H9 (cell line): ENCODE measurements around the gene FMOD. TPM values are rescaled to one million over a fixed set of nuclear protein-coding genes. Genes with fewer than 3 reads are reported as not detected.

ENCODE experiments used
- DNase-seq: peaks from one replicate; pipeline ENCODE4 v3.0.0-alpha.2; 2017
- H2AFZ ChIP-seq: one replicate; pipeline ENCODE4 v1.6.1; 2013; ENCODE audit warnings: mild to moderate bottlenecking, low read length, control low read depth, moderate library complexity
- H2AK5ac ChIP-seq: 2 replicates; pipeline ENCODE4 v1.6.1; 2013; ENCODE audit warnings: low read length, control low read depth, mixed read lengths; ENCODE audit not compliant: insufficient read length
- H2BK120ac ChIP-seq: one replicate; pipeline ENCODE4 v1.6.1; 2013; ENCODE audit warnings: low read depth, mild to moderate bottlenecking, low read length, control low read depth, inconsistent platforms; ENCODE audit not compliant: poor library complexity, severe bottlenecking
- H2BK12ac ChIP-seq: 2 replicates; pipeline ENCODE4 v1.6.1; 2013; ENCODE audit warnings: low read length, control low read depth, mixed read lengths, low read depth; ENCODE audit not compliant: insufficient read length
- H2BK15ac ChIP-seq: 2 replicates; pipeline ENCODE4 v1.6.1; 2013; ENCODE audit warnings: low read depth, low read length, control low read depth
- H2BK20ac ChIP-seq: one replicate; pipeline ENCODE4 v1.6.1; 2013; ENCODE audit warnings: low read depth, mild to moderate bottlenecking, low read length, control low read depth, inconsistent platforms; ENCODE audit not compliant: poor library complexity, severe bottlenecking
- H2BK5ac ChIP-seq: 2 replicates; pipeline ENCODE4 v1.6.1; 2013; ENCODE audit warnings: low read length, control low read depth, mixed read lengths; ENCODE audit not compliant: insufficient read length
- H3K14ac ChIP-seq: 2 replicates; pipeline ENCODE4 v1.6.1; 2013; ENCODE audit warnings: low read length, control low read depth; ENCODE audit not compliant: insufficient read depth
- H3K18ac ChIP-seq: 2 replicates; pipeline ENCODE4 v1.6.1; 2013; ENCODE audit warnings: low read depth, mild to moderate bottlenecking, mixed read lengths, low read length, control low read depth; ENCODE audit not compliant: insufficient read length
- H3K23ac ChIP-seq: 2 replicates; pipeline ENCODE4 v1.6.1; 2013; ENCODE audit warnings: low read length, control low read depth, mixed read lengths, low read depth; ENCODE audit not compliant: insufficient read length
- H3K23me2 ChIP-seq: 2 replicates; pipeline ENCODE4 v1.6.1; 2013; ENCODE audit warnings: low read depth, mild to moderate bottlenecking, mixed read lengths, low read length, control low read depth; ENCODE audit not compliant: insufficient read length, poor library complexity, severe bottlenecking
- H3K27ac ChIP-seq: 2 replicates; pipeline ENCODE4 v1.5.1; 2013; ENCODE audit warnings: low read length, control low read depth, mixed read lengths, low read depth; ENCODE audit not compliant: insufficient read length
- H3K27me3 ChIP-seq: 2 replicates; pipeline ENCODE4 v1.6.1; 2013; ENCODE audit warnings: low read length, control low read depth, inconsistent platforms; ENCODE audit not compliant: insufficient read depth
- H3K4ac ChIP-seq: 2 replicates; pipeline ENCODE4 v1.6.1; 2013; ENCODE audit warnings: low read depth, mild to moderate bottlenecking, control low read depth, inconsistent platforms, low read length, moderate library complexity
- H3K4me1 ChIP-seq: 2 replicates; pipeline ENCODE4 v1.6.1; 2013; ENCODE audit warnings: low read length, control low read depth, inconsistent platforms; ENCODE audit not compliant: insufficient read depth
- H3K4me2 ChIP-seq: 2 replicates; pipeline ENCODE4 v1.6.1; 2013; ENCODE audit warnings: low read length, control low read depth, mixed read lengths; ENCODE audit not compliant: insufficient read length, insufficient read depth
- H3K56ac ChIP-seq: 2 replicates; pipeline ENCODE4 v1.6.1; 2013; ENCODE audit warnings: low read depth, mild to moderate bottlenecking, mixed read lengths, low read length, control low read depth; ENCODE audit not compliant: insufficient read length
- H3K79me1 ChIP-seq: 2 replicates; pipeline ENCODE4 v1.6.1; 2013; ENCODE audit warnings: low read depth, mild to moderate bottlenecking, moderate library complexity, low read length, control low read depth, inconsistent platforms; ENCODE audit not compliant: insufficient read depth, poor library complexity, severe bottlenecking
- H3K79me2 ChIP-seq: 2 replicates; pipeline ENCODE4 v1.6.1; 2013; ENCODE audit warnings: low read length, control low read depth, inconsistent platforms; ENCODE audit not compliant: insufficient read depth
- H3K9ac ChIP-seq: 2 replicates; pipeline ENCODE4 v1.6.1; 2013; ENCODE audit warnings: low read length, control low read depth, mixed read lengths; ENCODE audit not compliant: insufficient read length; ENCODE audit errors: extremely low read depth
- H3K9me3 ChIP-seq: one replicate; pipeline ENCODE4 v1.6.1; 2013; ENCODE audit warnings: low read depth, low read length, inconsistent platforms; ENCODE audit not compliant: control insufficient read depth
- H3T11ph ChIP-seq: one replicate; pipeline ENCODE4 v1.6.1; 2013; ENCODE audit warnings: mild to moderate bottlenecking, low read length, control low read depth, inconsistent platforms
- H4K20me1 ChIP-seq: one replicate; pipeline ENCODE4 v1.6.1; 2013; ENCODE audit not compliant: control insufficient read depth, insufficient read length, insufficient read depth
- H4K5ac ChIP-seq: 2 replicates; pipeline ENCODE4 v1.6.1; 2013; ENCODE audit warnings: low read depth, mild to moderate bottlenecking, mixed read lengths, low read length, control low read depth; ENCODE audit not compliant: insufficient read length
- H4K8ac ChIP-seq: replicated peaks from 2 replicates; pipeline ENCODE4 v1.6.1; 2013; ENCODE audit warnings: low read length, control low read depth, mixed read lengths, low read depth; ENCODE audit not compliant: insufficient read length
- H4K91ac ChIP-seq: 2 replicates; pipeline ENCODE4 v1.6.1; 2013; ENCODE audit warnings: low read depth, mild to moderate bottlenecking, moderate library complexity, mixed read lengths, low read length, control low read depth; ENCODE audit not compliant: insufficient read length
- H3K27ac Mint-ChIP-seq, 3 experiments: 2 replicates in 2 of 3; 3 replicates in 1 of 3; pipeline ENCODE4 v1.8.0; 2020 to 2021; ENCODE audit warnings: mixed read lengths in 3 of 3, mild to moderate bottlenecking in 1 of 3, moderate library complexity in 1 of 3
- H3K27me3 Mint-ChIP-seq: 2 replicates; pipeline ENCODE4 v1.8.0; 2021; ENCODE audit warnings: low read depth, mild to moderate bottlenecking, moderate library complexity, mixed read lengths
- H3K36me3 Mint-ChIP-seq, 3 experiments: 2 replicates in 2 of 3; 3 replicates in 1 of 3; pipeline ENCODE4 v1.8.0; 2020 to 2021; ENCODE audit warnings: low read depth in 3 of 3, mixed read lengths in 3 of 3; ENCODE audit not compliant: insufficient read depth in 1 of 3
- H3K4me1 Mint-ChIP-seq, 2 experiments: 2 replicates each; pipeline ENCODE4 v1.8.0; 2020; ENCODE audit warnings: mixed read lengths in 2 of 2
- H3K4me3 Mint-ChIP-seq, 2 experiments: 2 replicates in 1 of 2; 3 replicates in 1 of 2; pipeline ENCODE4 v1.8.0; 2020 to 2021; ENCODE audit warnings: mild to moderate bottlenecking in 2 of 2, mixed read lengths in 2 of 2, moderate library complexity in 1 of 2
- H3K9me3 Mint-ChIP-seq, 2 experiments: 2 replicates in 1 of 2; 3 replicates in 1 of 2; pipeline ENCODE4 v1.8.0; 2020; ENCODE audit warnings: mild to moderate bottlenecking in 2 of 2, mixed read lengths in 2 of 2, moderate library complexity in 1 of 2
- CTCF ChIP-seq: fragments of 200-600 bp; sonication (generic); conservative IDR thresholded peaks from 3 replicates; pipeline ENCODE4 v1.8.0; 2021; ENCODE audit warnings: antibody characterized with exemption, mild to moderate bottlenecking
- WGBS: extraction: QIAGEN DNeasy Blood & Tissue Kit; methylation state at CpG from one replicate; pipeline ENCODE4 v1.1.7; 2013; ENCODE audit warnings: missing lambda C conversion rate, low lambda C conversion rate, mixed read lengths; ENCODE audit not compliant: insufficient read length; ENCODE audit errors: extremely low coverage; 5-methylcytosine and 5-hydroxymethylcytosine counted together
- total RNA-seq: library from RNA; stranded (reverse); gene quantifications from 2 replicates; pipeline ENCODE4 v1.2.1, GENCODE V29; 2021

FMOD gene
- total RNA-seq, 1 experiment from 2014 or later, result not detected

GRCh38 chr1:203381151-203381751 is 30.3 kb upstream of the FMOD start:
- H3K79me1 ChIP-seq, result no peaks in the 10 kb centered on the region
- H3K4ac ChIP-seq, result no peak overlapping the region
- H4K8ac ChIP-seq, result no peak overlapping the region
- peaks cover 18% of the 10 kb centered on the region for H3K27me3 Mint-ChIP-seq
- no peaks in the 10 kb centered on the region for H3K23me2 ChIP-seq
- H3K18ac ChIP-seq, result no peak overlapping the region
- no peak overlapping the region for H3K9ac ChIP-seq
- H2BK12ac ChIP-seq, result no peak overlapping the region
- H3T11ph ChIP-seq, result no peak overlapping the region
- H3K4me2 ChIP-seq, result no peak overlapping the region
- H4K20me1 ChIP-seq, result no peaks in the 10 kb centered on the region
- no peak overlapping the region for H2AFZ ChIP-seq
- peak overlapping the region in 1 of 3 experiments; percentile 9; a peak in 1 of 7 replicates for H3K27ac Mint-ChIP-seq
- no peaks in the 10 kb centered on the region for H3K36me3 Mint-ChIP-seq
- no peak for DNase-seq
- no CpG with 5 or more reads among the region's 2 CpGs for WGBS
- no peaks in the 10 kb centered on the region for H3K9me3 Mint-ChIP-seq
- no peak overlapping the region for H2AK5ac ChIP-seq
- no peak overlapping the region for H3K14ac ChIP-seq
- H3K27me3 ChIP-seq, result no peaks in the 10 kb centered on the region
- H2BK15ac ChIP-seq, result no peak overlapping the region
- no peak overlapping the region for H3K27ac ChIP-seq
- no peaks in the 10 kb centered on the region for H3K79me2 ChIP-seq
- H3K4me1 Mint-ChIP-seq, result peaks cover 2 to 8% of the 10 kb centered on the region in 2 experiments; a peak in 3 of 4 replicates
- no peak overlapping the region for H2BK120ac ChIP-seq
- H3K56ac ChIP-seq, result no peak overlapping the region
- no peak for TF ChIP-seq CTCF
- H3K4me3 Mint-ChIP-seq, result no peak overlapping the region
- H2BK5ac ChIP-seq, result no peak overlapping the region
- H2BK20ac ChIP-seq, result no peak overlapping the region
- no peaks in the 10 kb centered on the region for H3K9me3 ChIP-seq
- H4K5ac ChIP-seq, result no peak overlapping the region
- no peaks in the 10 kb centered on the region for H3K4me1 ChIP-seq
- H3K23ac ChIP-seq, result no peak overlapping the region
- H4K91ac ChIP-seq, result no peak overlapping the region
